GM12873 (cell line): Measurements from ENCODE around the gene EMC7.

Source experiments
- TF ChIP-seq, protein P1 (sequence below): IDR thresholded peaks from 2 replicates; pipeline ENCODE4 v1.5.1; 2012; ENCODE audit warnings: low read depth, mild to moderate bottlenecking, moderate library complexity, low read length, control low read depth; ENCODE audit not compliant: insufficient read depth; ENCODE audit errors: missing control alignments

The EMC7 gene

DNA sequence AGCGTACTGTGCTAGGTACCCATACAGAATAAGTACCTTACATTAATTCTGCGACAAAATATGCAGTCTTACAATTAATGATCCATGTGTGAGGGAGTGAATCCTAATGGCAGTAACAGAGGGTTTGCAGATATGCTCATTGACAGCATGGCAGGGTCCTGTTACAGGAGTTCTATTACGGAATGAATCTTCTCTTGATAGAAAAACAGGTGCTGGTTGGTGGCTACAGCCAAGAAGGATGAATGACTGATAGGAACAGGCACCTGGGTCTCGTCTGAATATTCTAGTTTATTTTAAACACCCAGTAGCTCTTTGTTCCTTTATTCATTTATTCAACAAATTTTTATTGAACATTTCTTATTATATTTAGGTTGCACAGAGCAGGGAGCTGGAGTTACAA lies 23.0 kb upstream of the EMC7 start:
- TF ChIP-seq, protein P1, sequence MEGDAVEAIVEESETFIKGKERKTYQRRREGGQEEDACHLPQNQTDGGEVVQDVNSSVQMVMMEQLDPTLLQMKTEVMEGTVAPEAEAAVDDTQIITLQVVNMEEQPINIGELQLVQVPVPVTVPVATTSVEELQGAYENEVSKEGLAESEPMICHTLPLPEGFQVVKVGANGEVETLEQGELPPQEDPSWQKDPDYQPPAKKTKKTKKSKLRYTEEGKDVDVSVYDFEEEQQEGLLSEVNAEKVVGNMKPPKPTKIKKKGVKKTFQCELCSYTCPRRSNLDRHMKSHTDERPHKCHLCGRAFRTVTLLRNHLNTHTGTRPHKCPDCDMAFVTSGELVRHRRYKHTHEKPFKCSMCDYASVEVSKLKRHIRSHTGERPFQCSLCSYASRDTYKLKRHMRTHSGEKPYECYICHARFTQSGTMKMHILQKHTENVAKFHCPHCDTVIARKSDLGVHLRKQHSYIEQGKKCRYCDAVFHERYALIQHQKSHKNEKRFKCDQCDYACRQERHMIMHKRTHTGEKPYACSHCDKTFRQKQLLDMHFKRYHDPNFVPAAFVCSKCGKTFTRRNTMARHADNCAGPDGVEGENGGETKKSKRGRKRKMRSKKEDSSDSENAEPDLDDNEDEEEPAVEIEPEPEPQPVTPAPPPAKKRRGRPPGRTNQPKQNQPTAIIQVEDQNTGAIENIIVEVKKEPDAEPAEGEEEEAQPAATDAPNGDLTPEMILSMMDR = no peak

DNA sequence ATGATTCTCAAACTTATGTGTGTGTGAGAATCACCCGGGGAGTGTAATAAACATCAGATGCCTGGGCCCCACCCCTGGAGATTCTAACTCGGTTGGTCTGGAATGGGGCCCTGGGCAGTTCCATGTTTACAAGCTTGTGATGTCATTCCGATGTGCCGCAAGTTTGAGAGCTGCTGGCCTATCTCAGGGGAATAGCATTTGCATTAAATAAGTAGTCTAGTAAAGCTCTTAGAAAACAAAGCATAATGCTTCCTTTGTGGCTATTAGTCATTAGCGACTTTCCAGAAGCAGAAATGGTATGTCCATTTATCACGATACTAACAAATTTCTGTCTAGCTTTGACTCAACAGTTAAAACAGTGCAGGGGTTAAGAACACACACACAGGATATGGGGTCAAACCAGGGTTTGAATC lies 21.1 kb upstream of the EMC7 start:
- TF ChIP-seq, protein P1 = no peak

DNA sequence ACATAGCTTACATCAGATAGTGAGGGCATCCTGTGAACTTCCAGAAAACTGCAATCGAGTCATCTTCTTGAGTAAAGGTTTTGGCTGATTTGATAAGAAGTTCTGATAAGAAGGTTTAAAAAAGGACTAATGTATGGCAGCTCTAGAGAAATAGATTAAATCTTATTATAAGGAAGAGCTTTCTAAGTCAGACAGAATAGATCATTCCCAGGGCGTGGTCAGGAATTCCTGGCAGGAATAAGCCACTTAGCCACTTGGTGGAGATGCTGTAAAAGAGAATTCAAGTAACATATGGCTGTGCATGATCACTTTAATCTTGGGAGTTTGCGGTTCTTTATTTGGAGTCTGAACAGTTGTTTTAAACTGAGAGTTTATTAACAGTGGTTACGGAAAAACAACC lies 17.6 kb upstream of the EMC7 start:
- TF ChIP-seq, protein P1 = no peak

DNA sequence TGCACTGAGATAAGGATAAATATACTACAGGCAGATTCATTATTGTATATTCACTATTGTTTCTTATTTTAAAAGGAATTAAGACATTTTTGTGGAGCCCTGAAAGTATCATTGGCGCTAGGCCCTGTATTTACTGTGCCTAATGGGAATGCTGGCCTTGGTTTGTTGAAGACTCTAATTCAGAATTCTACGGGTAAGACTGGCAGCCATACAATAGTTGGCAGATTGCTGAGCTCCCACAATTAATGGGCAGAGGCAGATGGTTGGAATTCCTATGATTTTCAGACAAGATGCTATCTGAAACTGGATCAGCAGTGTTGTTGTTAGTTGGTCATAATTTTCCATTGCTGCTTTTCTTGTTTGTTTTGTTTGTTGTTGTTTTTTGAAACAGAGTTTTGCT lies 15.0 kb upstream of the EMC7 start:
- TF ChIP-seq, protein P1 = no peak

DNA sequence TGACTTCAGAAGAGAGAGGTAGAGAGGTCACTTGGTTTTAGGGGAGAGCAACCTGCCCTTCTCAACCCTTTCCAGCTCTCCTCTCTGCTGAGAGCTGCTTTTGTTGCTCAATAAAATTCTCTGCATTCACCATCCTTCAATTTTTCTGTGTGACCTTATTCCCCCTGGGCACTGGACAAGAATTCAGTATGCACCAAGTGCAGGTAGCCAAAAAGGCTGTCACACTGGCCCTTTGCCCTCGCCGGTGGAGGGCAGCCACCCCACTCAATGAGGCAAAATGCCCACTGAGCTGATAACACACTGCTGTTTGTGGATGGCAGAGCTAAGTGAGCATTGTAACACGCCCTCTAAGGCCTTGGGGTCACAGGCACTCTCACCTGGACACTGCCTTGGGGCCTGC lies 13.1 kb upstream of the EMC7 start:
- TF ChIP-seq, protein P1 = no peak

DNA sequence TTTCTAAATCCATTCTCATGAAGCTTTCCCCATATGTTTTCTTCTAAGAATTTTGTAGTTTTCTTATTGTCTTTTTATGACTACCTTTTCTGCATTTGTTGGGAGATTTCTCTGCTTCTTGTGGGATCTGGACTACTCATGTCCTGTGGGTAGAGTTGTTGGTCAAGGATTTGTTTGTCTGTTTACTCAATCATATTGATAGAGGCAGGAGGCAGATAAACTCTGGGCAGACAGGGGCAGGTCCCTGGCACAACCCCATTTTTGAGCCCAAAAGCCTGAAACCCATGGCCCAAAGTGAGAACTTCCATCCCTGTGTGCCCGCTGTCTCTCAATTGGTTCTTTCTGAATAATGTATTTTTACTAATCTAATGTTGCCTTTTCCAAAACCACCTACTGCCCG lies 12.6 kb upstream of the EMC7 start:
- TF ChIP-seq, protein P1 = no peak

DNA sequence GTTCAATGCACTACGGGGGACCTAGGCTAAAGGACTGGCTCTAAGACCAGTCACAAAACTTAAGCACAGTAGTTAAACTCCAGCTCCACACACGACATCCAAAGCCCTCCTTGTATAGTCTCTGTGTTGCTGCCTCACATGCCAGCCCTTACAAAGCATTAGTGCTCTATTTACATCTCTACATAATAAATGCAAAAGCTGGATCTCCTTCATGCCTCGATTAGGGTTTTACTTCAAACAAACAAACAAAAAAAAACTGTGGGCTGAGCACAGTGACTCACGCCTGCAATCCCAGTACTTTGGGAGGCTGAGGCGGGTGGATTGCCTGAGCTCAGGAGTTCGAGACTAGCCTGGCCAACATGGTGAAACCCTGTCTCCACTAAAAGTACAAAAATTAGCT lies 9.8 kb upstream of the EMC7 start:
- TF ChIP-seq, protein P1 = no peak
